LoVo (cell line): Measurements from ENCODE around the gene CD63.
"Not testable (repeated sequence)": the region's sequence is repeated elsewhere in the genome, so short reads cannot be mapped to it uniquely, and the experiment has no call there.

ENCODE experiments used
- DNase-seq: peaks from one replicate; pipeline ENCODE4 v3.0.0-alpha.2; 2016; ENCODE audit warnings: low spot score

Gene CD63, protein sequence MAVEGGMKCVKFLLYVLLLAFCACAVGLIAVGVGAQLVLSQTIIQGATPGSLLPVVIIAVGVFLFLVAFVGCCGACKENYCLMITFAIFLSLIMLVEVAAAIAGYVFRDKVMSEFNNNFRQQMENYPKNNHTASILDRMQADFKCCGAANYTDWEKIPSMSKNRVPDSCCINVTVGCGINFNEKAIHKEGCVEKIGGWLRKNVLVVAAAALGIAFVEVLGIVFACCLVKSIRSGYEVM

DNA sequence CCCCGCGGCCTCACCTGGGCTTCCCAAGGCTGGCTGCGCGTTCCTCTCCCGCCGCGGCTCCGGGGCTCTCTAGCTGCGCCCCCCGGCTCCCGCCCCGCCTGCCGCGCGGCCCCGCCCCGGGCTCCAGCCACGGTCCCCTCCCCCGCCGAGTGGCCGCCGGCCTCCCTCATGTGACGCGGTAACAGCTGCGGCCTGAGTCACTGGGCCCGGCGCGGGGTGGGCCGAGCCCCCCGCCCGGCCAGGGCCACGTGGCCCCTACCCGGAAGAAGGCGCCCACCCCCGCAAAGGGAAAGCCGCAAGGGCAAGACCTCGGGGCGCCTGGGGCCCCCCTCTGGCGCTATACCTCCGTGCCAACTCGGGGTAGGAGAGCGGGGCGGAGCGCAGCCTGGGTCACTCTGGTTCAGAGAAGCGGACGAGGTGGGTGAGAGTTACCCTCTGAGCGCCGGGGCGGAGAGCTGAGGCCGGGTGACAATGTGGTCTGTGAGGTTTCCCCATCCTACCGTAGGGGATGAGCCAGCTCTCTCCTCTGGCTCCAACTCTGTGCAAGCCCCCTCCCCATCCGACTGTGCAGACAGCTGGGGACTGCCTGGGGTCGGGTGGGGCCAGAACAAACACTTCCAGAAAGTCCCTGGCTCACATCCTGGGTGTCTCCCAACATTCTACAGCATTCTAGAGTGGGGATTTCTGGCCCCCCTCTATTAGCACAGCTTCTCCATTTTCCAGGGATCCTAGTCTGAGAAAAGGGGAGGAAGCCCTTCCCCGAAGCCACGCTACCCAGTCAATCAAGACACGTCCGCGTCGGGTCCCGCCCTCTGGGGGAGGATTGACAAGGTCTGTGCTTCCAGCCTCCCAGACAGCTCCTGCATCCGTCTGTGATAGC, at the start of gene CD63:
CD63 (minus strand) TSS at position 71 of the 880 bp plus-strand sequence. CDS start 668 bp downstream, outside the sequence.
- peak; percentile 87 for DNase-seq

DNA sequence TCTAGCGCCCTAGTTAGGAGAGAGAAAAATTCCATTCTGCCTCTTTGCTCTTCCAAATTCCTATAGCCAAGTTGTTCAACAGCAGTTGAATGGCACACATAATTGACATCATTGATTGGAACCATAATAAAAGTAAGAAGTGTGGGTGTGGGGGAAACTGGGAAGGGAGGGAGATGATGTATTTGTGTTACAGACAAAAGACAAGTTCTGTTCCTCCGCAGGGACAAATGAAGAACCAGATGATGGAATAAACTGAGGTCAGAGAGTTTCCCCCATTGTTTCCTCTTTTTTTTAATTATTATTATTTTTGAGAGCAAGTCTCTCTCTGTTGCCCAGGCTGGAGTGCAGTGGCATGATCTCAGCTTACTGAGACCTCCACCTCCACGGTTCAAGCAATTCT, 49.0 kb upstream of the CD63 start:
- no peak for DNase-seq

DNA sequence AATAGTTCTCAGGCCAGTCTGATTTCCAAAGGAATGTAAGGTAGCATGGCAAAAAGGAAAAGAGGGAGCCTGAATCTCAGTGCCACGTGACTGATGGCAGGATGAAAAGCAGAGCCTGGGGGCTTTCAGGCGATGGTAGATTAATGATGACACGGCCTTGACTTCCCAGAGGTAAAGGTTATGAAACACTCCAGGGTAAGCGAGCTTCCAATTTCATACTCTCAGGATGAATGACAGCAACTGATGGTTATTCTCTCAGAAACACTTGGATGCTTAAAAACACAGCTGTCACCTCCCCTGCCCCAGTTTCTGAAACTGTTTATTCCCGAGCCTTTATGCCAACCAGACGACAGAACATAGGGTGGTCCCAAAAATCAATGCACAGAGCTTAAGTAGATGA, 42.9 kb upstream of the CD63 start:
- no peak for DNase-seq

DNA sequence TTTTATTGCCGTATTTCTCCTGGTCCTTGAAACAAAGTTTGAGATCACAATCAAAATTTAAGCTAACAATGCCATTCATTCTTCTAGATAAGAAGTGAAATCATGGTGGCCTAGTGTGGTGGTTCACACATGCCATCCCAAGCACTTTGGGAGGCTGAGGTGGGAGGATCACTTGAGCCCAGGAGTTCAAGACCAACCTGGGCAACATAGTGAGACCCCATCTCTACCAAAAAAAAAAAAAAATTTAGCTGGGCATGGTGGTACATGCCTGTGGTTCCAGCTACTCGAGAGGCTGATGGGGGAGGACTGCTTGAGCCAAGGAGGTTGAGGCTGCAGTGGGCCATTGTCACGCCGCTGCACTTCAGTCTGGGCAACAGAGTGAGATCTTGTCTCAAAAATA, 38.3 kb upstream of the CD63 start:
- no peak for DNase-seq

DNA sequence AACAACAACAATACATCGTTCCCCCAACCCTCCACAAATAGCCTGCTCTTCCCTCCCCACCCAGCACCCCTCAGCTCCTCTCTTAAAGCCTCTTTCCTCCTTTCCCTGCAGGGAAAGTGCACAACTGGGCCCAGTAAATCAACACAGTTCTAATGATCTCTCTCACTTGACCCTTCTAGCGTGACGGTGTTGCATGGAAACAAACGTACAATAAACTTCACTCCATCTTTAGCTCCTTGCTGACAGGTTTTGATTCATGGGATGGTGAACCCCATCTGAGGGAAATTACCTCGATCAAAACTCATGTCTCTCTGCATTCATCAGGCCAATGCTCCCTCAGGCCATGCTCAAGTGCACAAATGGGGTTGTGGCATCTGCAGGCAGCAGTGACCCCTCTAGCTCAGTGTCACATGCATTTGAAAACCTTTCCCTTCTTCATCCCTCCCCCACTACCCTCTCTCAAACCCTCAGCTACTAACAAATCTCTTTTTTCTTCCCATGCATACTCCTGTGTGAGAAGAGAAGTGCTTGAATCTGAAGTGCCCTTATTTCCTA, 37.0 kb upstream of the CD63 start:
- DNase-seq = no peak

DNA sequence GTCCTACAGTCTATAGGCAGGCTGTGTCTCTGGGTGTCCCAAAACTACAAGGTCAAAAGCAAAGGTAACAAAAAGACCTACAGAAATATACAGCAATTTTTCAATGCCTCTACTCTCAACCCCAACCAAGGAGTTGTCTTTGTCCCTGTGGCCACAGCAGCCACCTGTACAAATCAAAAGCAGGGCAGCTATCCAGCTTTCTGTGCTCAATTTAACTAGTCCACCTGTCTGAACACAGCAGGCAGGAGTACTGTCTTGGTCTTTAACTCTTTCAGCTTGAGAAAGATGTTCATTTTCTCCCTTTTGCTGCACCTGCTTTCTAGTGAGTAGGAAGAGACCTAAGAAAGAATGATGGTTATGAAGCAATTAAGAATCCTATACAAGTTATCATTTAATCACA, 33.8 kb upstream of the CD63 start:
- no peak for DNase-seq

DNA sequence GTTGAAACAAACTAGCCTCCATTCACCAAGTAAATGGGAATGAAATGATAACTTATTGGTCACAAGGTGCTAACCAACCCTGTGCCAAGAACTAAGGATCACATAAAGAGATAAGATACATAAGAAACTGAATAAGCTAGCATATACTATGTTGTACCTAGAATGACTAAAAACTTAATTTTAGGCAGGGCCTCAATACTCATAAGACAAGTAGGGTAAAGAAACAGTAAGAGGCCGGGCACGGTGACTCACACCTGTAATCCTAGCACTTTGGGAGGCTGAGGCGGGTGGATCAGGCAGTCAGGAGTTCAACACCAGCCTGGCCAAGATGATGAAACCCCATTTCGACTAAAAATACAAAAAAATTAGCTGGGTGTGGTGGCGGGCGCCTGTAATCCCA, 31.9 kb upstream of the CD63 start:
- DNase-seq = no peak

DNA sequence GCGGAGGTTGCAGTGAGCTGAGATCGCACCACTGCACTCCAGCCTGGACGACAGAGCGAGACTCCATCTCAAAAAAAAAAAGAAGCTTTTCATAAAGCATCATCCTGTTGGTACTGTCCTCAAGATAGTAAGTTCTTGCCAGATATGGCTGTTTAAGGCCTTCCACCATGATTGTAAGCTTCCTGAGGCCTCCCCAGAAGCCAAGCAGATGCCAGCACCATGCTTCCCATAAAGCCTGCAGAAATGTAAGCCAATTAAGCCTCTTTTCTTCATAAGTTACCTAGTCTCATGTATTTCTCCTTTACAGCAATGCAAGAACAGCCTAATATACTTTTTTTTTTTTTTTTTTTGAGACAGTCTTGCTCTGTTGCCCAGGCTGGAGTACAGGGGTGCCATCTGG, 29.8 kb upstream of the CD63 start:
- DNase-seq = not testable (repeated sequence)

DNA sequence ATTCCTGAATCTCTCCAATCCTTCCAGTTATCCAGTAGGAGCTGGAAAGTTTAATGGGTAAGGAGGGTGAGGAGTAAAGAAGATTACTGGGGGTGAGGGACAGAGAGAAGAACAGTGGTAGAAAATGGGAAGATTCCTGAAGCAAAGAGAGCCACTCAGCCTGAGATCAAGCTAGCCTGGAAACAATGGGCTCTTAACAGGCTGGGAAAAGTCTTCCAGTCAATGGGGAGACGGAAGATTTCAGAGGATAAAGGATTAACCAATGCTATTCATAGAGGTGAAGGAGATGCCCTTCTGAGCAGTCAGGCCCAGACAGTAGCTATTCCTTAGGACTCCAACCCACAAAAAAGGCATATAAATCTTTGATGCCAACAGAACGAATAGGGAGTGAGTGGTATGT, 28.9 kb upstream of the CD63 start:
- DNase-seq = no peak

DNA sequence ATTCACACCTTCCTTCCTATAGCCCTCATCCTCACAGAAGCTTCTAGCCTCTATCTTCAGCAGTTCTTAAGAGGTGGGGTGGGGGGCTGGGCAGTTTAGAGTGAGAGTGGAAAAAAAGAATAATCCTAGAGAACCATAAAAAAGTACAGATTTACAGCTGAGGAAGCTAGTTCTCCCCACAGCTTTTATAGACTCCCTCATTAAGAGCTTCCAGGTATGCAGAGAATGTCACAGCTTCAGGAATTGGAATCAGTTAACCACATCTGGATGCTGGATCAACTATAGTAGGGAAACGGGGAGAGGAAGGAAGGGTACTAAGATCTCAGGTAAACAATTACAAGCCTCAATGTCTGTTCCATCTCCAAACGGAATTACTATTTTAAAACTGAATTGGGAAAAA, 26.4 kb upstream of the CD63 start:
- no peak for DNase-seq

DNA sequence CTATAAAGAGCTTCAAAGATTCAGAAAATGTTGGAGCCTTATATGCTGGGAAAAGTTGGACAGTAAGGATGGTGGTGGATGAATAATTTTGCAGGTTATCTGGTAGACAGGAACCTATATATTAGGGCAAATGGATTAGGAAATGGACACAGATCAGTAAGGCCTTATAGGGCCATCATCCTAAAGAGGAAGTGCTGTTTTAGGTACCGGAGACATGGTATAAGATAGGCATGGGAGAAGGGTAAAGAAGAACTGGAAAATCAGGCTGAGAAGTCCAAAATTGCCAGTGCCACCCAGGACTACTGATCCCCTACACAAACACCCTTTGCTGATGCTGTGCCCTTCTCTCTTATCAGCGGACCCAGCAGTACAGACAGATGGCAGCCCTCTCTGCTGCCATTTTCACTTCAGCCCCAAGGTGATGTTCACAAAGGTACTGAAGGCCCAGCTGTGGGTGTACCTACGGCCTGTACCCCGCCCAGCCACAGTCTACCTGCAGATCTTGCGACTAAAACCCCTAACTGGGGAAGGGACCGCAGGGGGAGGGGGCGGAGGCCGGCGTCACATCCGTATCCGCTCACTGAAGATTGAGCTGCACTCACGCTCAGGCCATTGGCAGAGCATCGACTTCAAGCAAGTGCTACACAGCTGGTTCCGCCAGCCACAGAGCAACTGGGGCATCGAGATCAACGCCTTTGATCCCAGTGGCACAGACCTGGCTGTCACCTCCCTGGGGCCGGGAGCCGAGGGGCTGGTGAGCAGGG, 19.6 kb upstream of the CD63 start:
- DNase-seq = no peak

DNA sequence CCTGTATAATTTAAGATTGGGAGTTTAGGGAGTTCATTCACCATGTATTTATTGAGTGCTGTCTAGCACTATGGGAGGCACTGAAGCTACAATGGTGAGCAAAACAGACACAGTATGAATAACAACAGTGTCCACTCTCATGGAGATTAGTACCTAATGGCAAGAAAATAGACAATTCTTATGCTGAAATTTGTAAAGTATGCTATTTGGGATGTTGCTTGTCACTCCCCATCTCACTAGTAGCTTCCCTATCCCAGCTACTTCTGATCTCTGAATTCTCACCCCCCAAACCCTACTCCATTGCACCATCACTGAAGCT, 18.1 kb upstream of the CD63 start:
- DNase-seq = no peak

DNA sequence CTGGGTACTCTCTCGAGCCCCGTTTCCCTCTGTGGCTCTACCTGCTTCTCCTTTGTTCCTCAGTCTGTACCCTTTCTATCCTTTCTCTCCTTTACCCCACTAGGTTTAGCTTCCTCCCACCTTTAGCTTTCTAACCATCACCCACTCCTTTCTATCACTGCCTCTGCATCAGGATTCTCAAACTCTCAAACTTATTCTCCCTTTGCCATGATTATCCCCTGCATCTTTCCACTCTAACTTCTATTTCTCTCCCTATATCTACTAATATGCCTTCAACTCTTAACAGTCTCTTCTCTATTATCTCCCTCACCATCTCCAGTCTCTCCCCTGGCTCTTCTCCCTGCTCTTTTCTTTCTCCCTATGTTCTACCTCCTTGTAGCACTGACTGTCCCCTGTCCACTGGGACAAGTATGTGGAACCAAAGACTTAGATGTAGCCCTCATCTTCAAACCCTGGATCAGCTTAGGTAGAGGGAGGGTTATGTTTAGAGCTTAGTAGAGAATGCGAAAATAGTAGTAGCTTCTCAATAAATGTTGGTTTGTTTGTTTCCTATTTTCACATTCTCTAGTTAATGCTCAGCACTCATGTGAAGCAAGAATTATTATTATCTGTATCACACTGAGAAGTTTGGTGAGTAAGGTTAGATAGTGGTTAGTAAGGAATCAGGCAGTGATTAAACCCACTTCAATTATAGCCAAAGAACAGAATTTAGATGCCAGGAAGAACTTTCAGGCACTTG, 17.5 kb upstream of the CD63 start:
- no peak for DNase-seq

DNA sequence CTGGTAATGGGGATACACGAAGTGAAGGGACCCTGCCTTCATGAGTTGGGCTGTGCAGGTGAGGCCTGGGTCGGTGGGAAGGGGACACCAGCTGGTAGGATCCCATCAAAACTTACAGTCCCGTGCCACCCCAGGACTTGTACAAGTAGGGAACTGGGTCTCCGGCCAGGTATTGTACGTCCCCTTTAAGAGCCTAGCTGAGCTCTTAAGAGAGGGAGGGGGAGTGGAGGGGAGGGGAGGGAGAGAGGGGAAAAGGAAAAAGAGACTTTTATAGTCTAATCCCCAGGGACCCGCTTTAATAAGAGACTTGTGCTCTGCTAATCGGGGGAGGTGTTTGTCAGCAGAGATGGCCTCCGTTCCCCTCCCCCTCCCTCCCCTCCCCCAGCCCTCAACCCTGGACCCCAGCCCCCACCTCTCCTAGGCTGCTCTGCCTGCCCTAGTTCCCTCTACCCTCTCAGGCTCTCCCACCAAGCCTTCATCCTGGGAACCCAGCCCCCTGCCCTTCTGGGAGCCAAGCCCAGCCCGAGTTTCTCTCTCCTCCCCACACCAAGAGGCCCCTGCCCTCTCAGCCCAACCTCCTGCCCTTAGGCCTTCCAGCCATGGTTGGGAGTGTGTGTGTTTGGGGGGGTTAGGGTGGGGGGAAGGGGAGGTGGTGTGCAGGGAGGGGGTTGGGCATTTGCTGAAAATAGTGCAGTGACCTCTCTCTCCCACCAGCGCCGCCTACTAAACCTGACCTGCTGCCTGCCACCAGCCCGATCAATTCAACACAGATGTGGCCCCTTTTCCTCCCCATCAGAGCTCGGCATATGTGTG, 16.8 kb upstream of the CD63 start:
- DNase-seq = no peak

DNA sequence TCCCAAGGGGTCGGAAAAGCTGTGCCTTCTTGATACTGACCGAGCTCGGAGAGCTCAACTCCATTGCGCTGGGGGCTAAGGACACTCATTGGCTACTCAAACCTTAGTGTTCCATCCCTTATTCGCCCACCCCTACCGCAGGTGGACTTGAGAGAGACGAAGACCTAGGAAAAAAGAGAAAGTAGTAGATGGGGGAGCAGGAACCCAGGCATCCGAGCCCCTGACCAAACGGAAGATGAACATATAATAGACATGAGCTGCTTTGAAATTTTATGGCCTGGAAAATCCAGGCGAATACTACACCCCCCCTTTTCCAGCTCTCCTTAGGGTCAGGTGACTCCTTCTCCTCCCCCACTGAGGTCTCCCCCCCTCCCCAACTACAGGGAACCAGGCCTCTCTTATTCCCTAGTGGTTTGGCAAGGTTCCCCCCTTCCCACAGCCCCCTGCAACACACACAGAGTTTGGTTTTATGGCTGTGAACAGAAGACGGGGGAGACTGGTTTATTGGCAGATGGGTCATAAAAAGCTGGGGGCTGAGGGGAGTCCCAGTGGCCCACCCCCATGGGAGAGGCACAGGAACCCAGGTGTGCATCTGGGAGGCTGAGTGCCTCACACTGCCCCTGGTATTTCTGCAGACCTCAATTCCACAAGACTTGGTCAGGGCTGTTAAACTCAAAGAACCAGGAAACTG, 15.7 kb upstream of the CD63 start:
- DNase-seq = no peak

DNA sequence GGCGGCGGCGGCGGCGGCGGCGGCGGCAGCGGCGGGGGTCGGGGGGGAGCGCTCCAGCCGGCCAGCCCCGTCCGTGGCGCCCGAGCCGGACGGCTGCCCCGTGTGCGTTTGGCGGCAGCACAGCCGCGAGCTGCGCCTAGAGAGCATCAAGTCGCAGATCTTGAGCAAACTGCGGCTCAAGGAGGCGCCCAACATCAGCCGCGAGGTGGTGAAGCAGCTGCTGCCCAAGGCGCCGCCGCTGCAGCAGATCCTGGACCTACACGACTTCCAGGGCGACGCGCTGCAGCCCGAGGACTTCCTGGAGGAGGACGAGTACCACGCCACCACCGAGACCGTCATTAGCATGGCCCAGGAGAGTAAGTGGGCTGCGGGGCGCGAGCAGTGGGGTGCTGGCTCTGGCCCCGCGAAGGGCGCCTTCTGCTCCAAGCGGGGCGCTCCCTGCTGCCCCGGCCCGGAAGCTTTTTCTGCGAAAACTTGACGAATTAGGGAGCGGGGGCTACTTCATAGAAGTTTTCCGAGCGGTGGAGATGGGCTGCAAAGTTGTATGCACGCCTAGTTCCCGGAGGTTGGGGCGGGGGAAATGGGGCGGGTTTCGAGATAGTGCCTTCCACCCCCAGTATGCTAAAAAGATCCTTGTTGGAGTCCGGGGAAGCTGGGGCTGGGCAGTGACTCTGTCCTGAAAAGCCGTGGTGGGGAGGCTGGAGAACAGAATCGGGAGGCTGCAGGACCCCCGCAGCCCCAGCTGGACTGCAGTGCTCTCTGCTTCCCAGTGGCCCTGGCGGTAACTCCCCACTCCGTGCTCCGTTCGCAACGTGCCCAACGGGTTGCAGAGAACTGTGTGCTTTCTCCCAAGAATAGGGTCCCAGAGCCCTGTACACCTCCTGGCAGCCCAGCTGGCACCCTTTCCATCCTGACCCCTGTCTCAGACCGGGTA, 14.9 kb upstream of the CD63 start:
- DNase-seq = peak; percentile 69

DNA sequence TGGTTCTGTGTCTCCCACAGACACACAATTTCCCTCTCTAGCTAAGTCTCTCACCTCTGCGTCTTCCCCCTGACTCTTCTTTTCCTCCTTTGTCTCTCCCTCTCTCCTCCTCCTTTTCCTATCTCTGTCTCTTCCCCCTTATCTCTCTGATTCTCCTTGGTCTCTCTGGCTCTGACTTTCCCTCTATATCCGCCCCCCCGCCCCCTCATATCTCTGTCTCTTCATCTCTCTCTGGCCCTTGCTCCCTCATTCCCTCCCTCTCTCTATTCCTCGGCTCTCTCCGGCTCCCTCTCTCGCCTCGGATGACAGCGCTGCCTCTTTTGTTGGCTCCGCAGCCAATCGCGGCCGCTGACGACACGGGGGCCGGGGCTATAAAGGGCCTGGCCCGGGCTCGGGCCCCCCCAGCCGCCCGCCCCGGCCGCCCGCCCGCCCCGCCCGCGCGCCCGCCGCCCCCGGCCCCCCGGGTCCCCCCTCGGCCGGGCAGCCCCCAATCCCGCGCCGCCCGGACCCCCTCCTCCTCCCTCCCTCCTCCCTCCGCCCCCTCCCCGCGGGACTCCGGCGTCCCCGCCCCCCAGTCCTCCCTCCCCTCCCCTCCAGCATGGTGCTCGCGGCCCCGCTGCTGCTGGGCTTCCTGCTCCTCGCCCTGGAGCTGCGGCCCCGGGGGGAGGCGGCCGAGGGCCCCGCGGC, 14.1 kb upstream of the CD63 start, which contains the start of gene GDF11:
GDF11 (plus strand) TSS at position 404 of the 687 bp plus-strand sequence; CDS start at position 599, 195 bp downstream.
- peak; percentile 88 for DNase-seq

DNA sequence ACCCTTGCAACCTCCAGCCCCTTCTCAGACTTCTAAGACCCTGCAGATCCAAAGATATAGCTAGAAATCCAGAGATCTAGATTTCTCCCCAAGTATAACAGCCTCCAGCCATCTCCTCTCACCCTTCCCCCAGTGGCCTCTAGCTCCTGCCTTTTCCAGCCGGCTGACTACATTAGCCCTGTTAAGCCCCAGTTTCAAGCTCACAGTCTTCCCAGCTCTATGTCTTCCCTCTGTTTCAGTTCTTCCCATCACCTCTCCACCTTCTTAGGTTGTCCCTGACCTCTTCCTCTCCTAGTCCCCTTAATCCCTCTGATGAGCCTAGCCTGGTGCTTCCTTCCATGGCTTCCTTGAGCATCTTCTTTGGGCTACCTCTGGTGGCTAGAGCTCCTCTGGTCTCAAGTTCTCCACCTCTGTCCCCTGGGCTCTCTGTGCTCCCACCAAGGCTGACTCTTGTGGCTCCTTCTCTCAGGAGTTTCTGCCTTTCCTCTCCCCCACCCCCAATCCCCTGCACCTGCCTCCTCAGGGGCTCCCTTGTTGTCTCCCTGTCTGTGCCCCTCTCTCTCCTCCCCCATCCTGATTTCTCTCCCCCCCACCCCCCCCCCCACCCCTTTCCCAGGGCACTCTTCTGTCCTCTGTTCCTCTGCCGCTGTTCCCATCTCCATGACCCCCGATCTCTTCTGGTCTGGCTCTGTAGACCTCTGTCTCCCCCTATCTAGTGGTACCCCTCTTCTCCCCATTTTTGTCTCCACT, 13.3 kb upstream of the CD63 start:
- DNase-seq = no peak
